ENCODE measurements around the gene TMED4. TPM values are rescaled to one million over a fixed set of nuclear protein-coding genes. Genes with fewer than 3 reads are reported as not detected.
"Not testable (repeated sequence)": the region's sequence is repeated elsewhere in the genome, so short reads cannot be mapped to it uniquely, and the experiment has no call there.

Gene TMED4
- total RNA-seq, 2 donors from 2014 or later: 50.3 to 52.5 TPM

GRCh38 chr7:44574287-44574872 lies 7.7 kb downstream of the TMED4 start:
- intact Hi-C loops (cut with DNase I): loop anchor here in 1 of 2 donors (5.0 kb wide), 1 partner anchor 268 kb away; no protein-coding TSS in a partner anchor
- DNase-seq (ENCODE audit: low spot score): no peak

GRCh38 chr7:44573464-44574286 lies 8.4 kb downstream of the TMED4 start, which contains the start of gene DDX56:
Gene DDX56 (minus strand): TSS chr7:44573908. CDS start chr7:44573895, 13 bp downstream.
- intact Hi-C loops (cut with DNase I): loop anchor here in 1 of 2 donors (5.0 kb wide), 1 partner anchor 269 kb away; no protein-coding TSS in a partner anchor
- DNase-seq (ENCODE audit: low spot score): peak; percentile 99

- intact Hi-C loops (cut with DNase I): loop anchor here in 1 of 2 donors (5.0 kb wide), 1 partner anchor 270 kb away; no protein-coding TSS in a partner anchor
- no peak for DNase-seq (ENCODE audit: low spot score)
Measured at GRCh38 chr7:44572771-44573170, 9.3 kb downstream of the TMED4 start.

DNA sequence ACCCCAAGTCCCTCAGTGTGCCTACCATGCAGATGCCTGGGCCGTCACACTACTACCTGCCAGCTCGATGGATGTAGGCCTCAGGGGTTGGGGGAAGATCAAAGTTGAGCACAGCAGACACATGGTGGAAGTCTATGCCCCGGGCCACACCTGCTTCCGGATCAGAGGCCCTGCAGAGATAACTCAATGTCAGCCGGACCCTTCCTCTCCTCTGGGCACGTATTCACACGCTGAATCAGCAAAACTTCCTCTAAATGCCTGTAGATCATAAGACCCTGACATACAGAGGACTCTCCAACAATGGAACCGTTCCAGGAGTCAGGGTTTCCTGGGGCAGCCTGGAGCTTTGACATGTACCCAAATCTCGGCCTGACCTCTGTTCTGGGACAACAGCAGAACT lies 12.1 kb downstream of the TMED4 start:
- intact Hi-C loops (cut with DNase I): loop anchor here in 1 of 2 donors (5.0 to 10.0 kb wide), 2 partner anchors 272 to 325 kb away; no protein-coding TSS in a partner anchor
- peak; percentile 64 for DNase-seq (ENCODE audit: low spot score)

DNA sequence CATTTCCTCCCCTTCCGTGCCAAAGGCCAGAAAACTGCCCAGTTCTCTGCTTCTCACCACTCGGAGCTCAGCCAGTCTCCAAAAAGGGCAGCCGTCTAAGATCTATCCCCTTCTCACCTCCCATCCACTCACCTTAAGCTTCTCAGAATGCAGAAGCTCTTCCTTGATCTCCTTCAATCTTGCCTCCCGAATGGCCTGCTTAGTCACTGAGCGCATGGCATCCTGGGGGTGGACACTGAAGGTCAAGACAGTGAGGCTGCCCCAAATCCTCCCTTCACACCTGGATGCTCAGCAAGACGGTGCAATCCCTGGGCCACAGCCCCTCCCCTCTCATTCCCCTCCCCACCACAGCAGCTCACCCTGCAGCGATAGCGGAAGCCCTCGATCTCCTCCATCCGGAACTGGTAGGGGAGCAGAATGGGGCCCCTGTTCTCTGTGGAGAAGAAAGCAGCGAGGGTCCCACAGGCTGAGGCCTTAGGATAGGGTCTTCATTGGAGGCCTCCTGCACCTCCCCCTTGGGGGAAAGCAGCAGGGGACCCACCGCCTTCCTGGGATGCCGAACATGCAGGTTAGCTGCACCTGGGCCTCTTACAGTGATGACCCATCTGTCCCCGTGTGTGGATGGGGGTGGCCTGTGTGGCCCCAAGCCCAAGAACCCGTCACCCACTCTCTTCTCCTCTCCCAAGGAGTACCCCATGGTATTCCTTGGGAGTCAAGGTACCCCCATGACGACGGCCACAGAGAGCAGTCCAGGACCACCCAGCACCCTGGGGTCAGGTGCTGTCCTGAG lies 13.1 kb downstream of the TMED4 start:
- intact Hi-C loops (cut with DNase I): loop anchor here in 1 of 2 donors (10.0 kb wide), 1 partner anchor 324 kb away; no protein-coding TSS in a partner anchor
- DNase-seq (ENCODE audit: low spot score): peak; percentile 60

DNA sequence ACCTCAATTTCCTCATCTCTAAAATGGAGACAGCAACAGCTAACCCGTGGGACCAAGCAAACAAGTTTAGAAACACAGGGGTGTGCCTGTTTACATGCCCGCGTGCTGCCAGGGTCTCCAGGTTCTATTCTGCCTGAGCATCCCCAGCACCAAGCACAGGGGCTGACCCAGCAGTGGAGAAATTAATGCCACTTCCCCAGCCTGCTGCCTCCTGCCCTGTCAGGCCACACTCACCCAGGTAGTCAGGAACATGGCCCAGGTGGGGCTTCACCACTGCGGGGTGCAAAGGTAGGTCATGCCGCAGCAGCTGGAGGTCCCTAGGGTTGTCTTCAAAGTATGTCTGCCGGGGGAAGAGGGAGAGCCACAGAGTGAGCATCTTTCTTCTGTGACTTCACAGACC lies 14.1 kb downstream of the TMED4 start:
- intact Hi-C loops (cut with DNase I): loop anchor here in 1 of 2 donors (10.0 kb wide), 1 partner anchor 323 kb away; no protein-coding TSS in a partner anchor
- DNase-seq (ENCODE audit: low spot score): peak; percentile 60

DNA sequence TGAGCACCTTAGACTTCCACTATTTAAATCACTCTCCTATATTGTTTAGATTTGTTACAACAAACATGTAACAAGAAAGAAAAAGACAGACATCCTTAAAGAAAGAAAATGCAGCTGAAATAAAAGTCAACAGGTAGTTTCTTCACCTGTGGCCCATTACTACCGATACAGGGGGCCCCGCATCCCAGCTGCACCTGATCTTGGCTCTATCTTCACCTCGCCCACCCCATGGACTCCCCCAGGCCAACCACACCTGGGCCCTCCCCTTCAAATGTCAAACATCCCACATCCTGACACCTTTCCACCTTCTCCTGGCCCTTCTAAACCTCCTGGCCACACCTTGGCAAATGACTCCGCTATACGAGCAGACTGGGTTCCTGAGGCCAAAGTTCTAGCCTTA lies 15.4 kb downstream of the TMED4 start:
- intact Hi-C loops (cut with DNase I): loop anchor here in 1 of 2 donors (10.0 kb wide), 1 partner anchor 322 kb away; no protein-coding TSS in a partner anchor

GRCh38 chr7:44565795-44566559 lies 16.1 kb downstream of the TMED4 start:
- intact Hi-C loops (cut with DNase I): loop anchor here in 1 of 2 donors (10.0 kb wide), 1 partner anchor 321 kb away; no protein-coding TSS in a partner anchor
- peak; percentile 59 for DNase-seq (ENCODE audit: low spot score)

More for the DNA sequence above, 15.4 kb downstream of the TMED4 start:
- DNase-seq (ENCODE audit: low spot score): peak; percentile 68

- intact Hi-C loops (cut with DNase I): loop anchor here in 1 of 2 donors (10.0 kb wide), 1 partner anchor 320 kb away; no protein-coding TSS in a partner anchor
- DNase-seq (ENCODE audit: low spot score): peak; percentile 91
Measured at GRCh38 chr7:44565097-44565794, 16.8 kb downstream of the TMED4 start.

DNA sequence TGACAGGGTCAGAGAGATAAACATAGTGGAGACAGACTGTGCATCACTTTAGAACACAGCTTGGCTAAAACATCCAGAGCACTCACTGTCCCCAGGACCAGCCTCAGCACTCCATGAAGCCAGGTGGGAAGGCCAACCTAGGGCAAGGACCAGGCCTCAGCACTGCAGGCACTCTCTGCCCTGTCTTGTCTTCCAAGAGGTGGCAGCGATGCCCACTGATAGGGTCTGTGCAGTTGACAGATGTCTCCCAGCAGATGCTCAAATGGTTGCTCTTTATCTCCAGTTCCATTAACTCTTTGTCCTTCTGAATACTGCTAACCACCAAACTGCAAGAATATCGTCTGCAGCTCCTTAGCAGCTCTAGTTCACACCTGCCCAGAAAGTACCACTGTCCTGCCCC lies 17.4 kb downstream of the TMED4 start:
- peak; percentile 74 for DNase-seq (ENCODE audit: low spot score)
- intact Hi-C loops (cut with DNase I): loop anchor here (1.0 to 10.0 kb wide), 2 partner anchors 320 to 321 kb away; no protein-coding TSS in a partner anchor

DNA sequence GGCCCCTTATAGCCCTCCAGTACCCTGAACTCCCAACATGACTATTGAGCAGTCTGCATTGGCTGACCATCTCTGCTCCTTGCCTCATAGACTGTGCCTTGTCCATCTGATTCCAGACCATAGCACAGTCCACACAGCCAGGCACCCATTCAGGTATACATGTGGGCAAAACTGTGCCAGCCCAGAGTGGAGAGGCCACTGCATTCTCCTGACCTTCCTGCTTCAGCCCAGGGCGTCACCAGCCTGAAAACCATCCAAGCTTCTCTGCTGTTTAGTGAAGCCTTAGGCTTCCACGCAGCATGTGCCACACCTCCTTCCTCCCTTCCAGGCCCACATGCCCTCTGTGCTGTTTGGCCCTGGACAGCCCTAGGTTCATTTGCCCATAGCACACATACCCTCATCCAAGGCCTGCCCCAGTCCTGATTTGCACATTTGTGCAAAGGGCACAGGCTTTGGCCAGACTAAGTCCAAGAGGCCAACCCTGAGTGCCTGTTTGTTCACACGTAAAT lies 18.8 kb downstream of the TMED4 start:
- peak; percentile 61 for DNase-seq (ENCODE audit: low spot score)

DNA sequence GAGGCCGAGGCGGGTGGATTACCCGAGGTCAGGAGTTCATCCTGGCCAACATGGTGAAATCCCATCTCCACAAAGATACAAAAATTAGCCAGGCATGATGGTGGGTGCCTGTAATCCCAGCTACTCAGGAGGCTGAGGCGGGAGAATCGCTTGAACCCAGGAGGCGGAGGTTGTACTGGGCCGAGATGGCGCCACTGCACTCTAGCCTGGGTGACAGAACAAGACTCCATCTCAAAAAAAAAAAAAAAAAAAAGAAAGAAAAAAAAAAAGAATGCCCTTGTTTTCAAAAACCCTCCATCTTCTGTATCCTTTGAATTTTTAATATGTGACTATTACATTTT lies 19.4 kb downstream of the TMED4 start:
- DNase-seq (ENCODE audit: low spot score): not testable (repeated sequence)
- intact Hi-C loops (cut with DNase I): loop anchor here in 1 of 2 donors (10.0 kb wide), 1 partner anchor 318 kb away; no protein-coding TSS in a partner anchor

More for the DNA sequence above, 18.8 kb downstream of the TMED4 start:
- intact Hi-C loops (cut with DNase I): loop anchor here in 1 of 2 donors (10.0 kb wide), 1 partner anchor 318 kb away; no protein-coding TSS in a partner anchor

GRCh38 chr7:44561962-44562621 lies 19.9 kb downstream of the TMED4 start:
- DNase-seq (ENCODE audit: low spot score): peak; percentile 58
- intact Hi-C loops (cut with DNase I): loop anchor here in 1 of 2 donors (10.0 kb wide), 1 partner anchor 317 kb away; no protein-coding TSS in a partner anchor

DNA sequence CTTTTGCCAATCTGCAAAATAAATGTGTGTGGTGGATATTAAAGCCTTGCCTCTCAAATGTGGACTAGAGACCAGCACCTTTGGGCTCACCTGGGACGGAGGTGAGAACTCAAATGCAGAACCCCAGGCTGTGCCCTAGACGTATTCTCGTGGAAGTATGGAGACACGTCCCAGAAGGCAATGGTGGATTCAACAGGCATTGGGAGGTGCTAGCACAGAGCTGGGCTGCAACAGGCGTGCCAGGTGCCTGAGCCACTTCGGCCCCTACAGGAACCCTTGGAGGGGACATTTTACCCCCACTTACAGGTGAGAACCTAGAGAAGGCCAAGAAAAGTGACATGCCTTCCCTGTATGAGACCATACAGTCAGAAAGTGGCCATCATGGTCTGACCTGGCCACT lies 20.6 kb downstream of the TMED4 start:
- peak; percentile 55 for DNase-seq (ENCODE audit: low spot score)
- intact Hi-C loops (cut with DNase I): loop anchor here in 1 of 2 donors (10.0 kb wide), 1 partner anchor 317 kb away; no protein-coding TSS in a partner anchor

DNA sequence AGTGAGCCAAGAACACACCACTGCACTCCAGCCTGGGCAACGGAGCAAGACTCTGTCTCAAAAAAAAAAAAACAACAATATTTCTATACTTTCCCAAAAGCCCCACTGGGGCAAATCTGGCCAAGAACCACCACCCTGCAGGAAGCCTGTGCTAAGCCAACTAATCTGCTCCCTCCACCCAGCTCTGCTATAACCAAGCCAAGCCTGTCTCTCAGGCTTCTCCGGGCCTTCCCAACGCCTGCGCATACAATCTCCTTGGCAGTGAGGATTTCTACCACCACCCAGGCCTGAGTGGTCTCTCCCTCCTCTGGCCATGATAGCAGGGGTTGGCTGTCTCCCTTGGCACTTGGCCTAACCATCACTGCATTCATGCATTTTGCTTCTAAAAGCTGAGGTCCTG lies 22.5 kb downstream of the TMED4 start:
- intact Hi-C loops (cut with DNase I): no loop called here
- DNase-seq (ENCODE audit: low spot score): peak; percentile 54

DNA sequence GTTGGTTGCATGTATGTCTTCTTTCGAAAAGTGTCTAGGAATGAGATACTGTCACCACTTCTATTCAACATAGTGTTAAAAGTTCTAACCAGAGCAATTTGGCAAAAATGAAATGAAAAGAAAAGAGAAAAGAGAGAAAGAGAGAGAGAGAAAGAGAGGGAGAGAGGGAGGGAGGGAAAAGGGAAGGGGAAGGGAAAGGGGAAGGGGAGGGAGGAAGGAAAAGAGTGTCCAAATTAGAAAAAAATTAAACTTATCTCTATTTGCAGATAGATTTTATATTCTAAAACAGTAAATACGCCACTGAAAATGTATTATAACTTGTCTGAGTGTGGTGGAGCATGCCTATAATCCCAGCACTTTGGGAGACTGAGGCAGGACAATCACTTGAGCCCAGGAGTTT lies 24.5 kb downstream of the TMED4 start:
- intact Hi-C loops (cut with DNase I): no loop called here
- no peak for DNase-seq (ENCODE audit: low spot score)

- intact Hi-C loops (cut with DNase I): no loop called here
Measured at GRCh38 chr7:44555350-44555749, 26.7 kb downstream of the TMED4 start.

More at GRCh38 chr7:44555350-44555749, 26.7 kb downstream of the TMED4 start:
- peak; percentile 7 for DNase-seq (ENCODE audit: low spot score)

Measured in posterior vena cava (tissue), 2 donors.